Effector memory CD8-positive, alpha-beta T cell (primary cell): ENCODE results near the gene RAB7B.

Source experiments
- ATAC-seq: fragments of 150-1000 bp; cut with Tn5 transposase; replicated peaks from 2 replicates; pipeline ENCODE4 v1.10.0; 2021; ENCODE audit warnings: mild to moderate bottlenecking, moderate library complexity
- DNase-seq, 3 experiments: peaks; one replicate each; pipeline ENCODE4 v3.0.0; 2021
- H3K27ac Mint-ChIP-seq, 2 donors: one replicate each; pipeline ENCODE4 v1.8.0; 2022; ENCODE audit warnings: mild to moderate bottlenecking in 2 of 2, mixed read lengths in 2 of 2, moderate library complexity in 2 of 2
- H3K27me3 Mint-ChIP-seq, 2 donors: one replicate each; pipeline ENCODE4 v1.8.0; 2022; ENCODE audit warnings: mixed read lengths in 2 of 2
- H3K36me3 Mint-ChIP-seq: one replicate; pipeline ENCODE4 v1.8.0; 2022; ENCODE audit warnings: mild to moderate bottlenecking, moderate library complexity, mixed read lengths; ENCODE audit not compliant: insufficient read depth
- H3K4me1 Mint-ChIP-seq, 2 donors: one replicate each; pipeline ENCODE4 v1.8.0; 2022; ENCODE audit warnings: low read depth in 2 of 2, mixed read lengths in 2 of 2
- H3K4me3 Mint-ChIP-seq, 2 donors: one replicate each; pipeline ENCODE4 v1.8.0; 2022; ENCODE audit warnings: mild to moderate bottlenecking in 2 of 2, mixed read lengths in 2 of 2, moderate library complexity in 2 of 2
- H3K9me3 Mint-ChIP-seq, 2 donors: one replicate each; pipeline ENCODE4 v1.8.0; 2022; ENCODE audit warnings: mixed read lengths in 2 of 2

RAB7B gene

GRCh38 chr1:205954819-205955404, 48.3 kb downstream of the RAB7B start:
- no peak for ATAC-seq
- no peaks in the 10 kb centered on the region for H3K36me3 Mint-ChIP-seq
- no peak overlapping the region for H3K4me3 Mint-ChIP-seq
- H3K27me3 Mint-ChIP-seq, result peaks cover 26 to 46% of the 10 kb centered on the region in 2 donors
- no peaks in the 10 kb centered on the region for H3K9me3 Mint-ChIP-seq
- H3K4me1 Mint-ChIP-seq, result no peaks in the 10 kb centered on the region
- DNase-seq, result no peak
- no peak overlapping the region for H3K27ac Mint-ChIP-seq

GRCh38 chr1:205951746-205952145, 51.4 kb downstream of the RAB7B start:
- no peaks in the 10 kb centered on the region for H3K4me1 Mint-ChIP-seq
- no peaks in the 10 kb centered on the region for H3K36me3 Mint-ChIP-seq
- ATAC-seq (no peak), DNase-seq (no peak)
- H3K27ac Mint-ChIP-seq, result no peak overlapping the region
- peaks cover 21 to 43% of the 10 kb centered on the region in 2 donors for H3K27me3 Mint-ChIP-seq
- H3K4me3 Mint-ChIP-seq, result no peak overlapping the region
- no peaks in the 10 kb centered on the region for H3K9me3 Mint-ChIP-seq

GRCh38 chr1:205950826-205951549, 52.2 kb downstream of the RAB7B start:
- H3K27me3 Mint-ChIP-seq, result peaks cover 24 to 44% of the 10 kb centered on the region in 2 donors
- H3K36me3 Mint-ChIP-seq, result no peaks in the 10 kb centered on the region
- no peak overlapping the region for H3K27ac Mint-ChIP-seq
- DNase-seq (no peak), ATAC-seq (no peak)
- no peaks in the 10 kb centered on the region for H3K4me1 Mint-ChIP-seq
- H3K4me3 Mint-ChIP-seq, result no peak overlapping the region
- no peaks in the 10 kb centered on the region for H3K9me3 Mint-ChIP-seq

GRCh38 chr1:205950280-205950679, 52.9 kb downstream of the RAB7B start:
- peaks cover 26 to 51% of the 10 kb centered on the region in 2 donors for H3K27me3 Mint-ChIP-seq
- DNase-seq, result no peak
- H3K4me3 Mint-ChIP-seq, result no peak overlapping the region
- H3K4me1 Mint-ChIP-seq, result no peaks in the 10 kb centered on the region
- no peak for ATAC-seq
- H3K36me3 Mint-ChIP-seq, result no peaks in the 10 kb centered on the region
- no peaks in the 10 kb centered on the region for H3K9me3 Mint-ChIP-seq
- no peak overlapping the region for H3K27ac Mint-ChIP-seq

- Mint-ChIP-seq H3K4me1 (no peaks in the 10 kb centered on the region), H3K36me3 (no peaks in the 10 kb centered on the region), H3K27me3 (peaks cover 22 to 56% of the 10 kb centered on the region in 2 donors), H3K9me3 (no peaks in the 10 kb centered on the region), H3K27ac (peak overlapping the region in 1 of 2 donors; percentile 39), H3K4me3 (no peak overlapping the region)
- DNase-seq, result no peak
- no peak for ATAC-seq
Observed at GRCh38 chr1:205949753-205950152, 53.4 kb downstream of the RAB7B start.

GRCh38 chr1:205948886-205949285, 54.3 kb downstream of the RAB7B start:
- peak overlapping the region in 1 of 2 donors; percentile 39 for H3K27ac Mint-ChIP-seq
- peaks cover 27 to 65% of the 10 kb centered on the region in 2 donors for H3K27me3 Mint-ChIP-seq
- no peaks in the 10 kb centered on the region for H3K36me3 Mint-ChIP-seq
- ATAC-seq (no peak), DNase-seq (no peak)
- no peaks in the 10 kb centered on the region for H3K9me3 Mint-ChIP-seq
- no peaks in the 10 kb centered on the region for H3K4me1 Mint-ChIP-seq
- H3K4me3 Mint-ChIP-seq, result no peak overlapping the region

GRCh38 chr1:205948039-205948438, 55.2 kb downstream of the RAB7B start:
- no peak overlapping the region for H3K4me3 Mint-ChIP-seq
- H3K4me1 Mint-ChIP-seq, result peaks cover 0 to 3% of the 10 kb centered on the region in 2 donors
- H3K9me3 Mint-ChIP-seq, result no peaks in the 10 kb centered on the region
- DNase-seq (no peak), ATAC-seq (no peak)
- no peak overlapping the region for H3K27ac Mint-ChIP-seq
- H3K36me3 Mint-ChIP-seq, result no peaks in the 10 kb centered on the region
- peaks cover 33 to 67% of the 10 kb centered on the region in 2 donors for H3K27me3 Mint-ChIP-seq

- DNase-seq (no peak), ATAC-seq (no peak)
- Mint-ChIP-seq H3K36me3 (no peaks in the 10 kb centered on the region), H3K4me3 (no peak overlapping the region), H3K9me3 (no peaks in the 10 kb centered on the region), H3K27me3 (peaks cover 43 to 77% of the 10 kb centered on the region in 2 donors), H3K4me1 (peaks cover 0 to 3% of the 10 kb centered on the region in 2 donors), H3K27ac (no peak overlapping the region)
Observed at GRCh38 chr1:205947024-205947423, 56.2 kb downstream of the RAB7B start.

- no peaks in the 10 kb centered on the region for H3K9me3 Mint-ChIP-seq
- no peak overlapping the region for H3K4me3 Mint-ChIP-seq
- ATAC-seq, result no peak
- H3K27ac Mint-ChIP-seq, result no peak overlapping the region
- H3K27me3 Mint-ChIP-seq, result peaks cover 62 to 85% of the 10 kb centered on the region in 2 donors
- peaks cover 0 to 6% of the 10 kb centered on the region in 2 donors for H3K4me1 Mint-ChIP-seq
- DNase-seq, result no peak
- H3K36me3 Mint-ChIP-seq, result no peaks in the 10 kb centered on the region
Observed at GRCh38 chr1:205945069-205945468, 58.1 kb downstream of the RAB7B start.

- H3K9me3 Mint-ChIP-seq, result no peaks in the 10 kb centered on the region
- no peak overlapping the region for H3K4me3 Mint-ChIP-seq
- no peaks in the 10 kb centered on the region for H3K36me3 Mint-ChIP-seq
- no peak overlapping the region for H3K27ac Mint-ChIP-seq
- H3K4me1 Mint-ChIP-seq, result peaks cover 0 to 8% of the 10 kb centered on the region in 2 donors
- H3K27me3 Mint-ChIP-seq, result peaks cover 67 to 85% of the 10 kb centered on the region in 2 donors
- DNase-seq (no peak), ATAC-seq (no peak)
Observed at GRCh38 chr1:205944525-205944924, 58.7 kb downstream of the RAB7B start.

- peaks cover 80 to 97% of the 10 kb centered on the region in 2 donors for H3K27me3 Mint-ChIP-seq
- no peaks in the 10 kb centered on the region for H3K9me3 Mint-ChIP-seq
- DNase-seq, result no peak
- H3K4me3 Mint-ChIP-seq, result no peak within 1 kb of the TSS
- no peak within 1 kb of the TSS for H3K27ac Mint-ChIP-seq
- no peak for ATAC-seq
- H3K36me3 Mint-ChIP-seq, result no peaks in the 10 kb centered on the region
- peaks cover 0 to 8% of the 10 kb centered on the region in 2 donors for H3K4me1 Mint-ChIP-seq
Observed at GRCh38 chr1:205943245-205943644, 60.0 kb downstream of the RAB7B start, which contains the start of gene SLC26A9. TSS of gene SLC26A9 (minus strand) at chr1:205943456. CDS start at chr1:205935820, 7,636 bp downstream.

GRCh38 chr1:205942631-205943159, 60.5 kb downstream of the RAB7B start:
- DNase-seq, result no peak
- Mint-ChIP-seq H3K4me3 (no peak overlapping the region), H3K4me1 (peaks cover 0 to 8% of the 10 kb centered on the region in 2 donors), H3K9me3 (no peaks in the 10 kb centered on the region), H3K27ac (no peak overlapping the region), H3K36me3 (no peaks in the 10 kb centered on the region), H3K27me3 (peaks cover 82 to 100% of the 10 kb centered on the region in 2 donors)
- ATAC-seq, result no peak

- Mint-ChIP-seq H3K36me3 (no peaks in the 10 kb centered on the region), H3K4me3 (no peak overlapping the region), H3K4me1 (peaks cover 0 to 8% of the 10 kb centered on the region in 2 donors), H3K27ac (no peak overlapping the region), H3K9me3 (no peaks in the 10 kb centered on the region), H3K27me3 (peaks cover 84 to 100% of the 10 kb centered on the region in 2 donors)
- ATAC-seq, result no peak
- DNase-seq, result no peak
Observed at GRCh38 chr1:205940710-205941109, 62.5 kb downstream of the RAB7B start.
